ENCODE results near the gene CELF6. TPM values are rescaled to one million over a fixed set of nuclear protein-coding genes. Genes with fewer than 3 reads are reported as not detected.
A peak's percentile ranks its signal among the peaks of the same experiment; 100 is the strongest.

The CELF6 gene
- polyA plus RNA-seq, 4 donors: 2.1 to 5.6 (median 4.2) TPM

DNA sequence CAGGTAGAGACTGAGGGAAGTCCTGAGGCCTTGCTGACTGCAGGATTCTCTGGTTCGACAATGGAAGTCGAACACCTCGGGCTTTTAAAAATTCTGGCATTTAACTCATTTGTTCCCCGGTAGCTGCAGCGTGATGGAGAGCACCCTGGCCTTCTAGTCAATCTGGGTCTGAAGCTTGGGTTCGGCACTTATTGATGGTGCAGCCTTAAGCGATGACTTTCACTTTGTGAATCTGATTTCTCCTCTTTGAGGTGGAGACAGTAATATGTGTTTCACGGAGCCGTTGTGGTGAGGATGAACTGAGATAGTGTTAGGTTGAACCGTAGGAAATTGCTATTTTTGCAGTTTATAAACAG, 47.0 kb downstream of the CELF6 start:
- DNase-seq (ENCODE audit: low read depth in 4 of 4, low spot score in 3 of 4): peak in 1 of 4 donors; percentile 8

DNA sequence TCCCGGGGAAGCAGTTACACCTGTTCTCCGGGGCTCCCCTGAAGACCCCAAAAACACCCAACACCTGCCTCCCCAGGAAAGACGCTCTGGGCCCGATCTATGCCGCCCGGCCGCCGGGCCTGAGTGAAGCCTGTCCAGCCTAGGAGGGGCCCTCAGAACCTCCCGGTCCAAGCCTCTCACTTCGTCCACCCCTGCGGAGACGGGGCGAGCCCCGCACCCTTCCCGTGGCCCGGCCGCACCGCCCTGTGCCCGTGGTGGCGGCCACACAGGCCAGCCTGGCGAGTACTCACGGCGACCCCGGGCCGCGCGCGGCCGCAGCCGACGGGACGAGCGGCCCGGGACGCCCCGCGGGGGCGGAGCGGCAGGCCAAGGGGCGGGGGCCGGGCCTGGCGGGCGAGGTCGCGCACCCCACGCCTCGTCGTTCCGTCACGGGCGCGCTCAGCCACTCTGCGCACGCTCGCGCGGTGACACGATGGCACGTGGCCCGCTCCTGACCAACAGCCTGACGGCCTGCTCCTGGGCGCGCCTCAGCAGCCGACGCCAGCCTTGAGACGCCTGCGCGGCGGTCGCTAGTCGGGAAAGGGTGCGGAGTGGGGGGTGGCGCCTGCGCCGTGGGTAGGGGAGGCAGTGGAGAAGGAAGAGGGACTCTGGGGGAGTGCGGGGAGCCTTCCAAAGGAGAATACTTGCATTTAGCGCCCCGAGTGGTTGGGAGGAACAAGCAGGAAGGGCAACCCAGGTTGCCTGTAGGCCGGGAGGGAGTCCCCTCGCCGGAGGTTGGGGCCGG, 47.6 kb downstream of the CELF6 start, which contains the start of gene PARP6:
Gene PARP6 (minus strand): TSS at position 342 of the 784 bp plus-strand sequence. CDS start 5,077 bp downstream, outside the sequence.
- DNase-seq (ENCODE audit: low read depth in 4 of 4, low spot score in 3 of 4): peak; percentile 90 to 97 (median 93)

DNA sequence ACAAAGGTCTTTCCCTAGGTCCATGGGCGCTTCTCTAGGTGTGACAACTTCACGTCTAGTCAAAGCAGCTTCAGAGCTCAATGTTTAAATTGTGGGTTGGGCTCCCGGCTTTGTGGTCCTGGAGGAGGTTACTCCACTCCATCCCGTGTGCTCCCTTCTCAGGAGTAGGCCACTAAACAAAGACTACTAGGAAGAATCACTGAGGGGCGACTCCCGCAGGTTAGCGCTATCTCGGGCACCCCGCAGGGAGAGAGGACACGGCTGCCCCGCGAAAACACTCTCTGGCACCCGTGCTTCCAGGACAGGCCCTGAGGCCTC, 48.1 kb downstream of the CELF6 start:
- peak in 1 of 4 donors; percentile 12 for DNase-seq (ENCODE audit: low read depth in 4 of 4, low spot score in 3 of 4)

DNA sequence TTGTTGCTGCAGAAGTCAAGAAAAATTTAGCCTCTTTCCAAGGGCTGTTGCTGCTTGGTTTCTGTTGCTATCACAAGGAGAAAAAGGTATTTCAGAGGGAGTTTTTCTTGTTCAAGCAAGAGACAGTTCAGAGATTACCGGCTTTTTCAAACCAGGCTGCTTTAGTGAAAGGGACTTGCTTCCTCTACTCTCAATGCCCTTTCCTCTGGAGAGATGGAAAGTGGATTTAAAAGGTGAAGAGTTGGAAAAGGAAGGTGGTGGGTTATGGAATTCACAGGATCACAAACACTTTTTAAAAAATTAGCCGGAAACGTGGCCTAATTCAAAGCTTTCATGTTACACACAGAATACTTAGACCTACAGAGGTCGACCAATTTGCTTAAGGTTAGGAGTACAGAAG, 48.7 kb downstream of the CELF6 start:
- no peak for DNase-seq (ENCODE audit: low read depth in 4 of 4, low spot score in 3 of 4)

DNA sequence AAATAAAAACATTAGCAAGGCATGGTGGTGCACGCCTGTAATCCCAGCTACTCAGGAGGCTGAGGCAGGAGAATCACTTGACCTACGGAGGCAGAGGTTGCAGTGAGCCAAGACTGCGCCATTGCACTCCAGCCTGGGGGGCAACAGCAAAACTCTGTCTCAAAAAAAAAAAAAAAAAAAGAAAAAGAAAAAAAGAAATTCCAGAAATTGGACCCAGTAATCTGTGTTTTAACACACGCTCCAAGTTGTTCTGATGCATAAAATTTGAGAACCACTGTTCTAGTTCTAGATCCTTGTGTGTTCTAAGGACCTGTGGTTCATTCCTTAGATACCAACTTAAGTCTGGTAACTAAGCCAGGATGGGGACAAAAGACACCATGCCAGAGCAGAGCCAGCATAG, 50.2 kb downstream of the CELF6 start:
- no peak for DNase-seq (ENCODE audit: low read depth in 4 of 4, low spot score in 3 of 4)

DNA sequence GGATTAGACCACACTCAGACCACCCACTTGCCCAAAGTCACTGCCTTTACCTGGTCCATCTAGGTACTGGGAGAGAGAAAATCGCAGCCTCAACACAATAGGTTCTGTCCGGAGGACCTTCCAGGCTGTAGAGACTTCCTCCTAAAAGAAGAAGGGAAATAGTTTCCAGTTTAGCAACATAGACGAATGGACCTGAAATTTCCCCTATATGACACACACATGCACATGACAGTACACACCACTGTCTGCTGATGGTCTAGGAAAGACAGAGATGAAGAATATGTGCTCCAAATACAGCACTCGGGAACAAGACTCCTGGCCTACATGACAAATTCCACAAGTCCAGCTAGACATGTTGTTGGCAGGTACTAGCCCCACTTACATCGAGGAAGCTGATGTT, 54.9 kb downstream of the CELF6 start:
- no peak for DNase-seq (ENCODE audit: low read depth in 4 of 4, low spot score in 3 of 4)

DNA sequence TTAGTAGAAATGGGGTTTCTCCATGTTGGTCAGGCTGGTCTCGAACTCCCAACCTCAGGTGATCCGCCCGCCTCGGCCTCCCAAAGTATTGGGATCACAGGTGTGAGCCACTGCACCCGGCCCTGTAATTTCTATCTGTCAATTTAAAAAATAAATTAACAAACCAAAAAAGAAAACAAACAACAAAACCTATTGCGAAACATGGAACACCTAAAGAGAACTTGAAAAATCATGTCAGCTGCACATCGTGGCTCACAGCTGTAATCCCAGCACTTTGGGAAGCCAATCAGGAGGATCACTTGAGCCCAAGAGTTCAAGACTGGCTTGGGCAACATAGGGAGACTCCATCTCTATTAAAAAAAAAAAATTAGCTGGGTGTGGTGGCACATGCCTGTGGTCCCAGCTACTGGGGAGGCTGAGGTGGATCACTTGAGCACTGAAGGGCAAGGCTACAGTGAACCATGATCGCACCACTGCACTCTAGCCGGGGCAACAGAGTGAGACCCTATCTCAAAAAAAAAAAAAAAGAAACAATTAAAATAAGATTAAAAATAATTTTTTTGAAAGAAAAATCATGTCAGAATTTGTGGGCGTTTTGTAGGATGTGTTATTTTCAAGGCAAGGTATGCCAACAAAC, 67.2 kb downstream of the CELF6 start:
- DNase-seq (ENCODE audit: low read depth in 4 of 4, low spot score in 3 of 4): no peak

DNA sequence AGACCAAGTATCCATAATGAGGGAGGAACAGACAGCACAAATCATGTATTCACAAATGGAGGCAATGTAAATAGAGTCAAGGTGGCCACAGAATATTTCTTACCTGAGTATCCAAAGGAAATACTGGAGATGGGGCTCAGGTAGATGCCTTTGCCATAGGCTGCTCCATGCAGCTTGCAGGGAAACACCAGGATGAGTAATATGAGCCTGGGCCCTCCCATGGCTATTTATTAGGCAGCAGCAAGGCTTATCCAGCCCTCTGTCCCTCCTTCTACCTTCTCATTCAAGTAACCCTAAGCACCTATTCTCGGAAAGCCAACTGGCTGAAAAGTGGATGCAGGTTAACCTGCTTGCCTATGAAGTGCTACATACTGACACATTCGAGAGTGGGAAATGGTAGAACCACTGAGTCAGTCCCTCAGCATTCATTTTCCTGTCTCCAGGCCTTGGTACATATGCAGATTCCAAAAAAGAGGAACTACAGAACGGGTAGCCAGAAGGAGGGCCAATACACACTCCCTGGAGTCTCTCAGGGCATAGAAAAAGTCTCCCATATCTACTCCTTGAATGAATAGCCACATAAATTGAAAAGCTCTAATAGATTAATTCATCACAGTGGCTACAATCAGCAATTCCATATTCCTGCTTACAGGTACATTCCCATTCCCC, 70.7 kb downstream of the CELF6 start:
- no peak for DNase-seq (ENCODE audit: low read depth in 4 of 4, low spot score in 3 of 4)

DNA sequence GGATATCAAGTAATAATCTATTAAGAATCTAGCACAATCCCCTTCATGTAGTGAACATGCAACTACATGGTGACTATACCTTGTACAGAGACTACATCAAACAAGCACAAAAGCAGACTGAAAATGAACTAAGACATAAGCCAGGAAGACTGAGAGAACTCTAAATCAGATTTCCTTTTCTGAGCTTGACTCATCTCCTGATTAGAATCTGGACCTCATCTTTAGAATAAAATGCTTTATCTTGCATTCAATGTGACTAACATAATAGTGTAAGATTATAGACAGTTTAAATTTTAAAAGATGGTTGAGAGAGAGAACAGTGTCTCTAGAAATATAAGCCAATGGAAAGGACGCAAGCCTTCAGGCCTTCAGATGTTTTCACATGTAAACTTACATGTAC, 71.4 kb downstream of the CELF6 start:
- no peak for DNase-seq (ENCODE audit: low read depth in 4 of 4, low spot score in 3 of 4)

DNA sequence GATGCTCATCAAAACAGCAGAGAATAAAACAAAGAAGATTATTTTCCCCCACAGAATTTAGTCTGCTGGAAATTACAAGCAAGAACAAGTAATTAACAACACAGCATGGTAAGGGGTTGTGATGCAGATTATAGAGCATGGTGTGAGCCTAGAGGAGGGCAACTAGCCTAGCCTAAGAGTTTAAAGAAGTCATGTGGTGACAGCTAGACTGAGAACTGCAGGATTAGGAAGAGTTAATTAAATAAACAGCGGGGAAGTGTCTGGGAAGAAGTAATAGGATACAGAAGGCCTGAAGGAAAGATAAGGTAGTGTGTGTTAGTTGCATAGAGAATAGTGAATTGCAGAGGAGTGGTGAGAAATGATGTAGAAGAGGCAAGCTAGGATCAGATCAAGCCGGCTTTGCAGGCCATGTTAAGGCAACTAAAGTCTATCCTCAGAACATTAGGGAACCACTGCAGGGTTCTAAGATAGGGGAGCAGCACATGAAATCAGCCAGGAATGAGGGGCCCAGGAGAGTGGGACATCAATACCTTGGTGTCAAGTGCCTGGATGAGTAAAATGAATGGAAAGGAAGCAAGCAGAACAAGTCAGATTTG, 77.1 kb downstream of the CELF6 start:
- no peak for DNase-seq (ENCODE audit: low read depth in 4 of 4, low spot score in 3 of 4)

DNA sequence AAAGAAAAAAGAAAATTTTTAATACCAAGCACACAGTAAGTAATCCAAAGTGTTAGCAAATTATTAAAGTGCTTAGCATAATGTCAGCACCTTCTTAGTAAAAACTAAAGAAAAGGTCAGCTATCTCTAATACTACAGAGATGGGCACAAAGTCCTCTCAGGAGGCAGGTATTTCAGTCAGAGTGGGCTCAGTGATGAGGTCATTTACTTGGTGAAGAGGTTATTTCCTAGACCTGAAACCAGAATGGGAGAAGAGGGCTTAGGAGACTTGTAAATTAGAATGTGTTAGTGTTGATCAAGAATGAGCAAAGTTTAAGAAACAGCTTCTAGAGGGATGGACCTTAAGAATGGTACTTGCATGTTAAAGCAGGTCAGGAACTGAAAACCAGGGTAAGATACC, 80.3 kb downstream of the CELF6 start:
- DNase-seq (ENCODE audit: low read depth in 4 of 4, low spot score in 3 of 4): no peak

DNA sequence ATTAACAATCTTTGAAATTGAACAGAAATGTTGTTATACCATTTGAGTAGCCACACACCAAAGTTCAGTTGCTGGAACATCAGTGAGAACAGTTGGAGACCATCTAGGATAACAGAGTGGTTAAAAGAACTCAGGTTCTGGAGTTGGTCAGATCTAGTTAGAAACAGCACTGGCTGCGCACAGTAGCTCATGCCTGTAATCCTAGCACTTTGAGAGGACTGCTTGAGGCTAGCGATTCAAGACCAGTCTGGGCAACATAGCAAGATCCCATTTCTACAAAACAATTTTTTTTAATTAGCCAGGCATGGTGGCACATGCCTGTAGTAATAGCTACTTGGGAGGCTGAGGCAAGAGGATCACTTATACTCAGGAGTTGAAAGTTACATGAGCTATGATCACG, 81.4 kb downstream of the CELF6 start:
- no peak for DNase-seq (ENCODE audit: low read depth in 4 of 4, low spot score in 3 of 4)

DNA sequence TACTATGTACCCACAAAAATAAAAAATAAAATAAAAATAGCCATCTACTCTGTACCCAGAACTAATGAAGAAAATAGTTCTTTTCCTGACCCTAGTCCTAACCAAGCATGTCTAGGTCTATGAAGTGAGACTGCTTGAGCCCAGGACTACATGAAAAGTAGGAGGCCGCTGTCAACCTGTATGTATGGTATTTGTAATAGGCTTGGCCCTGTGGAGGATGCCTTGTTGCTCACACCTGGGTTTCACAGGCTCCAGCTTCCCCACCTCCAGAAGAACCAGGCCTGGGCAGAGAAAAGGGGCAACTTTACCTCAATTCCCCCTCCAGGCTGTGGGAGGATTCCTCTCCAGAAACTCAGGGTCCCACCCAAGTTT, 82.1 kb downstream of the CELF6 start:
- no peak for DNase-seq (ENCODE audit: low read depth in 4 of 4, low spot score in 3 of 4)

DNA sequence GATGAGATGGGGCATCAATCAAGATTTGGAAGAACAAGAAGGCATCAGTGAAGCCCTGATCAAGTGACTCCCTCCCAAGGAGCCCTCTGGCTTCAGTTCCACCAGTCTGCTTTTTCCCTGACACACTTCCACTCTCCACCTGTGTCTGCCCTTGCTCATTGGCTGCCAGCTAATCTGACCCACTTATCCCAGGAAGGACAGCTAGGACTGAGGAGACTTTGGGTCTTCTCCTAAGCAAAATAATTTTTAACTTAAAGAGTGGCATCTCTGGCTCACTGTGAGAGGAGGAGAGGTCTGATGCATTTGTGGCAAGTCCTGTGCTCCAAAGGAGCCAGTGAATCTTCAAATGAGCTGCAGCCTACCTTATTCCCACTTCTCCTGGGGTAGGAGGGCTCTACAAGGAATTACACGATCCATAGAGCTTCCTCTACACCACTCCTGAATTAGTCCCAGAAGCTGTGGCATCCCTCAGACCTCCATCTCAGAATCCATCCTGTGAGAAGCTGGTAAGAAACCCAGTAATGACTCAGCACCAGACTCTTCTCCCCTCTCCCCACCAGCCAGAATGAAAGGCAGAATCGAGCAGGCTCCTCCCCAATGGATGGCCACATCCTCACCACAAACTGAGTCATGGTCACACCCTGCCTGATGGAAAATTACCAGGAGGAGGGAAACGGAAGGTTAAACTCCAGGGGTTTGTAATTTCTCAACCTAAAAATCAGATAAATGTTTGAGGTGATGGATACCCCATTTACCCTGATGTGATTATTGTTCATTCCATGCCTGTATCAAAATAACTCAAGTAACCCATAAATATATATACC, 82.7 kb downstream of the CELF6 start:
- DNase-seq (ENCODE audit: low read depth in 4 of 4, low spot score in 3 of 4): no peak

DNA sequence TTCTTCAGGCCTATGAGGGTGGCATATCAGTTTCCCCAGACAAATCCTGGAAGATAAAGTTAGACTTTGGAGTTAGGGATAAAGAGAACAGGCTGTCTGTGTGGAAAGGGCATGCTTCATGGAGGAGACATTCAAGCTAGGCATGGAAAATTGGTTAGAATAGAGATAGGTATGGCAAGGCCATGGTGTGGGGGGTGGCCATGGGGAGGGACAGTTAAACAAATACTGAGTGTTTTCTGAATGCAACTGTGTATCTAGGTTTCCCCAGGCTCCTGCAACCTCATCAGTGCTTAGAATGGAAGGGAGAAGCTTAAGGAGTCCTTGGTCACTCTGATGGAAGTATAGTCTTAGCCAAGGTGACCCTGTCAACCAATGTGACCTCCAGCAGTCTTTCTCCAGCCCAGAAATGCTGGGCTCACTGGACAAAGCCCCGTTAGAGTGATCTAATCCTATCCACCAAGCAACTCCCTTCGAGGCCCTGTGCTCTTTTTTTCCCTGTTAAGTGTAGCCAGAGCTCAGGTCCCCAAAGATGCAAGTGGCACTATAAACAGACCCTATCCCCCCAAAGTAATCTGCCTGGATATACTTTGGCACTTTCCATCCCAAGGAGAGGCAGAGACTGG, 83.5 kb downstream of the CELF6 start:
- DNase-seq (ENCODE audit: low read depth in 4 of 4, low spot score in 3 of 4): no peak

DNA sequence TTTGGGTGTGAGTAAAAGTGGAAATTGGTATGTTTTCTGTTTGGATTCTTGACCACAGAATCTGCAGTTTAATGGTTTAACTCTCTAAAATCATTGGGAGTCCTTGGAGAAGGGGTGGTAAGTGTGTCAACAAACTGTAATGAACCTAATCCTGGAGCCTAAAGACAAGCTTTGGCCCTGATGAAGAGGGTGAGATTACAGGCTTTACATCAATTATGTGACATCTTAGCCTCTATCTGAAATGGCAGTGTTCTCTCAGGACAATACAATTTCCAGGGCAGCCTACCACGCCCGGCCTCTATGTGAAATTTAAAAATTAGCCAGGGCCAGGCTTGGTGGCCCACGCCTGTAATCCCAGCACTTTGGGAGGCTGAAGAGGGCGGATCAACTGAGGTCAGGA, 84.7 kb downstream of the CELF6 start:
- DNase-seq (ENCODE audit: low read depth in 4 of 4, low spot score in 3 of 4): no peak

Measured in left renal pelvis (tissue), 4 donors.